ENCODE data around the gene TAS1R3.

TAS1R3 gene

GRCh38 chr1:1317420-1317819 lies 13.7 kb upstream of the TAS1R3 start:
- TF ChIP-seq, protein P1, sequence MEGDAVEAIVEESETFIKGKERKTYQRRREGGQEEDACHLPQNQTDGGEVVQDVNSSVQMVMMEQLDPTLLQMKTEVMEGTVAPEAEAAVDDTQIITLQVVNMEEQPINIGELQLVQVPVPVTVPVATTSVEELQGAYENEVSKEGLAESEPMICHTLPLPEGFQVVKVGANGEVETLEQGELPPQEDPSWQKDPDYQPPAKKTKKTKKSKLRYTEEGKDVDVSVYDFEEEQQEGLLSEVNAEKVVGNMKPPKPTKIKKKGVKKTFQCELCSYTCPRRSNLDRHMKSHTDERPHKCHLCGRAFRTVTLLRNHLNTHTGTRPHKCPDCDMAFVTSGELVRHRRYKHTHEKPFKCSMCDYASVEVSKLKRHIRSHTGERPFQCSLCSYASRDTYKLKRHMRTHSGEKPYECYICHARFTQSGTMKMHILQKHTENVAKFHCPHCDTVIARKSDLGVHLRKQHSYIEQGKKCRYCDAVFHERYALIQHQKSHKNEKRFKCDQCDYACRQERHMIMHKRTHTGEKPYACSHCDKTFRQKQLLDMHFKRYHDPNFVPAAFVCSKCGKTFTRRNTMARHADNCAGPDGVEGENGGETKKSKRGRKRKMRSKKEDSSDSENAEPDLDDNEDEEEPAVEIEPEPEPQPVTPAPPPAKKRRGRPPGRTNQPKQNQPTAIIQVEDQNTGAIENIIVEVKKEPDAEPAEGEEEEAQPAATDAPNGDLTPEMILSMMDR (IDR thresholded peaks at IDR 0.05; ENCODE audit: low read depth, low read length, missing control alignments): no peak

DNA sequence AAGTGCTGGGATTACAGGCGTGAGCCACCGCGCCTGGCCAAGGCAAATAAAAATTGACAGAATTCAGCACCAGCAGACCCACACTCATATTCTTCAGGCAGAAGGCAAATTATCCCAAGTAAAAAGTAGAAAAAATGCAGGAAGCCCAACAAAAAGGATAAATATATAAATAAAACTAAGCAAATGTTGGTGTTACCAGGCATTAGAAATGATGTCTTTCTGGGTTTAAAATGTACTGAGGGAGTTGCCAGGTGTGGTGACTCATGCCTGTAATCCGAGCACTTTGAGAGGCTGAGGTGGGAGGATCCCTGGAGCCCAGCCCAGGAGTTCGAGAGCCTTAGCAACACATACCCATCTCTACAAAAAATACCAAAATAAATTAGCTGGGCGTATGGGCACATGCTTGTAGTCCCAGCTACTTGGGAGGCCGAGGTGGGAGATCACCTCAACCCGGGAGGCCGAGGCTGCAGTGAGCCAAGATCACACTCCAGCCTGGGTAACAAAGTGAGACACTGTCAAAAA lies 12.9 kb upstream of the TAS1R3 start:
- TF ChIP-seq, protein P1 (IDR thresholded peaks at IDR 0.05; ENCODE audit: low read depth, low read length, missing control alignments): no peak

More at GRCh38 chr1:1317420-1317819, 13.7 kb upstream of the TAS1R3 start:
- in situ Hi-C loops (cut with HindIII; ENCODE audit: low sequenced_read_pairs): no loop called here
- no peak for DNase-seq (ENCODE audit: low read depth)
- H3K4me3 ChIP-seq (ENCODE audit: low read depth, low read length): no peak overlapping the region

DNA sequence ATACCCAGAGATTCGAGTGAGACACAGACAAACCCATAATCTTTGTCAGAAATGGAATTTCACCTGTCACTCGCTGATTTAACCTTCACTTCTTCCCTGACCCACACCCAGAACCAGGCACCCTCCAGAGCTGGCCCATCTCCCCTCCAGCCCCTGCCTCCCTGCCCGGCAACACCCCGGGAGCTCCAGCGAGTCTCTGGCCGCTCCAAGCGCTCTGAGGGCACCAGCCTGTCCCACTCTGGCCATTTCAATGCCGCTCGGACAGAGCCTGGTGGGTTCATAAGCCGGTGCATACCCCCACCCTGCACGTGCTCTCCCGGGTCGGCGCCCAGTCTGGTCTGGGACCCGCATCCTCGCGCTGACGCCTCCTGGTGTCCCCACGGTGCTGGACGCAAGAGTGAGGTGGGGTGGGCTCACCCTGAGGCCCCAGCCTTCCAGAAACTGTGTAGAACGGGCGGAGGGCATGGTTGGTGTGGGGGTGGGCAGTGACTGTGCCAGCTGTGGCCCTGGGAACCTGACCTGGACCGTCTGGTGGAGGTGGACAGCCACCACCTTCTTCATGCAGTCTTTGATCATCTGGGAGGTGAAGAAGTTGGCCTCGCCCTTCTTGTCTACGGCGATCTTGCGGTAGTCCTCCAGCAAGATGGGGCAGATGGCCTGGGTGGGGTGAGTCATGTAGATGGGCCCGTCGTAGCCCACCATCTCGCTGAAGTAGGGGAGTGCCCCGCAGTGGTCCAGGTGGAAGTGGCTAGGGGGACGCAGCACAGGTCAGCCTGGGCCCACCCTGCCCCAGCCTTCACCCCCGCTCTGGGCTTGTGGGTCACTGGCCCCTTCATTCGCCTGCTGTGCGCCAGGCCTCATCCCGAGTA lies 12.1 kb upstream of the TAS1R3 start:
- TF ChIP-seq, protein P1 (IDR thresholded peaks at IDR 0.05; ENCODE audit: low read depth, low read length, missing control alignments): no peak
- DNase-seq (ENCODE audit: low read depth): no peak
- no peak overlapping the region for H3K4me3 ChIP-seq (ENCODE audit: low read depth, low read length)
- in situ Hi-C loops (cut with HindIII; ENCODE audit: low sequenced_read_pairs): no loop called here

More for the DNA sequence above, 12.9 kb upstream of the TAS1R3 start:
- no peak overlapping the region for H3K4me3 ChIP-seq (ENCODE audit: low read depth, low read length)
- in situ Hi-C loops (cut with HindIII; ENCODE audit: low sequenced_read_pairs): no loop called here
- peak; percentile 94 for DNase-seq (ENCODE audit: low read depth)

DNA sequence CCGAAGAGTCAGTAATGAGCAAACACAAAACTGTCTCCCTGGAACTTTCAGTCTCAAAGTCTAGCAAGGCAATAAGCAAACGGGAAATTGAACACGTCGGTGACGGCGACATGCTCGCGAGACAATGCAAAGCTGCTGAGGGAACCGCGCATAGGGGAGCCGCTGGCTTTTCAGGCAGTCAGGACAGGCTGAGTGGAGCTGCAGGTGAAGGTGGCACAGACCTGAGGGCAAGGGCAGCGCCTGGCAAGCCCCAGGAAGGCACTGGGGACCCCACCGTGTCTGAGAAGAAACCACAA lies 11.5 kb upstream of the TAS1R3 start:
- DNase-seq (ENCODE audit: low read depth): no peak
- in situ Hi-C loops (cut with HindIII; ENCODE audit: low sequenced_read_pairs): no loop called here
- TF ChIP-seq, protein P1 (IDR thresholded peaks at IDR 0.05; ENCODE audit: low read depth, low read length, missing control alignments): no peak
- H3K4me3 ChIP-seq (ENCODE audit: low read depth, low read length): no peak overlapping the region

DNA sequence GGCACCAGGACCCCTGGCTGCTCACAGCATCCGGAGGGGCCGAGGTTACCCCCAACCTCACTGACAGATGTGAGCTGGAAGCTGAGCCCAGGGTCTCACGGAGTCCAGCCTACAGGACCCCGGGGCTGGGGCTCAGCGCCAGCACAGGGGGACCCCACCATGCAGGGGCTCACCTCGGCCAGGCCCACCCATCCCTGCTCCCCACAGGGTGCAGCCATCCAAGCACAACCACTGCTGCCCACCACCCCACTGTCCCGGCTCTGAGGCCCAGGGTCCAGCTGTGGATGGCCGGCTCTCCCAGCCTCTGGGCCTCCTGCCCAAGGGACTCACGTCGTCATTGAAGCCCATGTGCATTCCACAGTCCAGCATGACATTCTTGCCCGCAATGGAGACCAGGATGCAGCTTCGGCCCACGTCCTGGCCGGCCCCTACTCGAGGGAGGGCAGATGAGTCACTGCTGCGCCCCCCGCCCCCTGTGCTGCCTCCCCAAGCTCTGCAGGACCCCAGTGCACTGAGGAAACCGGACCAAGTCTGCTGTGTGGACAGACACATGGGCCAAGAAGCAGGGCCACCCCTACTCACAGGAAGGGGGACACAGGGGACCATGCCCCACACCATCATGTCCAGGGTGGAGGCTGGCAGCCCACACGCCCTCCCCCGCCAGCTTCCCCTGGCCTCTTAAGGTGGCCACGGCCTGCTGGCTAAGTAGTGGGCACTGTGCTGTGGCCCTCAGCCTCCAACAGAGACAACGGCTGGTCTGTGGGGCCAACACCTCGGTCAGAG lies 10.2 kb upstream of the TAS1R3 start:
- H3K4me3 ChIP-seq (ENCODE audit: low read depth, low read length): no peak overlapping the region
- TF ChIP-seq, protein P1 (IDR thresholded peaks at IDR 0.05; ENCODE audit: low read depth, low read length, missing control alignments): no peak
- DNase-seq (ENCODE audit: low read depth): no peak
- in situ Hi-C loops (cut with HindIII; ENCODE audit: low sequenced_read_pairs): no loop called here

DNA sequence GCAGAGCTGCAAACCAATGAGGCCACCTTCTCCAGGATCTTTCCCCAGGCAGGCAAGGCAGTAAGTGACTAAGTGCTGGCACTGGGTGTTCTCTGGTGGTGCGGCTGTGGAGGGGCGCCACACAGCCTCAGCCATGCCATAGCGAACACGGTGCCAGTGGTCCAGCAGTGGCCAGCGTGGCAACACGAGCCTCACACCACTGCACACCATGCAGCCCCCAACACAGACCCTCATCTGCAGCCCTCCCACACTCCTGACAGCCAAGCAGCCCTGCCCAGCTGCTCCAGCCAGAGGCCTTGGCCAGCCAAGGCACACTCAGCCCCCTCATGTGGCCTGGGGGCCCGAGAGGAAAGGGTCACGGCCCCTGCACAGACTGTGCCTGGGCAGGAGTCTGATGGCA lies 9.6 kb upstream of the TAS1R3 start:
- H3K4me3 ChIP-seq (ENCODE audit: low read depth, low read length): no peak overlapping the region
- TF ChIP-seq, protein P1 (IDR thresholded peaks at IDR 0.05; ENCODE audit: low read depth, low read length, missing control alignments): no peak
- DNase-seq (ENCODE audit: low read depth): no peak
- in situ Hi-C loops (cut with HindIII; ENCODE audit: low sequenced_read_pairs): no loop called here
